K562 (cell line): Measurements from ENCODE around the gene ZNF438. TPM values are rescaled to one million over a fixed set of nuclear protein-coding genes. Genes with fewer than 3 reads are reported as not detected.

Experiments used
- ATAC-seq: fragments of 200-7000 bp; cut with Tn5 transposase; 3 replicates; pipeline ENCODE4 v1.9.1; 2020; ENCODE audit warnings: moderate library complexity
- BruUV-seq: library from RNA; stranded (reverse); fragments of 400-500 nt; replicated peaks from 2 replicates; lab custom pipeline; 2021; lab: Mats Ljungman, UMichigan
- CTCF ChIA-PET: fragments of 300-600 bp; formaldehyde crosslinking; extraction: SDS; loops from one replicate; lab custom pipeline; 2021; ENCODE audit warnings: low intra/inter-chr PET ratio; lab: Yijun Ruan, JAX
- POLR2A ChIA-PET: fragments of 300-600, 350-650 bp; sonication (Branson Sonifier 250); formaldehyde crosslinking; extraction: SDS; loops from one replicate; lab custom pipeline; 2021; ENCODE audit warnings: antibody characterized with exemption, inconsistent platforms; lab: Yijun Ruan, JAX
- DNase-seq, 4 experiments: peaks; one replicate each; pipeline versions ENCODE4 v3.0.0 to v3.0.0-alpha.2; 2011 to 2018; ENCODE audit warnings: low spot score in 3 of 4, mixed read lengths in 3 of 4; ENCODE audit errors: extremely low read depth in 1 of 4
- FAIRE-seq: peaks from 2 replicates; lab custom pipeline; 2011; peaks lifted over from hg19 to GRCh38; lab: Jason Lieb, UNC
- H2AFZ ChIP-seq: 2 replicates; pipeline ENCODE4 v1.6.0; 2011; ENCODE audit warnings: low read depth, low read length, control low read depth, inconsistent platforms
- H3K27ac ChIP-seq: fragments of 200-600 bp; 3 replicates; pipeline ENCODE4 v1.8.0; 2011; ENCODE audit warnings: low read depth, mild to moderate bottlenecking, control low read depth, inconsistent platforms, low read length, moderate library complexity, mixed read lengths; ENCODE audit errors: extremely low read depth
- H3K27me3 ChIP-seq, 2 experiments: fragments of 300-600 bp in 1 of 2; 2 replicates in 1 of 2; 3 replicates in 1 of 2; pipeline versions ENCODE4 v1.6.0 to v1.8.0; 2011; ENCODE audit warnings: inconsistent platforms in 2 of 2, low read length in 2 of 2, mild to moderate bottlenecking in 1 of 2, mixed read lengths in 1 of 2, moderate library complexity in 1 of 2; ENCODE audit not compliant: control insufficient read depth in 2 of 2, insufficient read depth in 2 of 2
- H3K36me3 ChIP-seq: fragments of 300-600 bp; 3 replicates; pipeline ENCODE4 v1.8.0; 2011; ENCODE audit warnings: mild to moderate bottlenecking, low read length, inconsistent platforms; ENCODE audit not compliant: control insufficient read depth, insufficient read depth
- H3K4me1 ChIP-seq, 2 experiments: fragments of 200-600 bp in 1 of 2; replicated peaks in 1 of 2; 2 replicates in 1 of 2; 3 replicates in 1 of 2; pipeline versions ENCODE4 v1.5.1 to v1.8.0; 2011; ENCODE audit warnings: inconsistent platforms in 2 of 2, low read length in 2 of 2, mild to moderate bottlenecking in 1 of 2, mixed read lengths in 1 of 2, moderate library complexity in 1 of 2; ENCODE audit not compliant: control insufficient read depth in 2 of 2, insufficient read depth in 2 of 2
- H3K4me2 ChIP-seq: 2 replicates; pipeline ENCODE4 v1.6.1; 2011; ENCODE audit warnings: low read length, control low read depth, inconsistent platforms, mixed read lengths; ENCODE audit not compliant: insufficient read depth
- H3K4me3 ChIP-seq: fragments of 200-600 bp; sonication (generic), shearing (Covaris generic); 2 replicates; pipeline ENCODE4 v1.5.1; 2016; ENCODE audit warnings: control low read depth, inconsistent platforms
- H3K79me2 ChIP-seq: fragments of 200-600 bp; 3 replicates; pipeline ENCODE4 v1.8.0; 2011; ENCODE audit warnings: low read length, inconsistent platforms; ENCODE audit not compliant: control insufficient read depth, insufficient read depth
- H3K9ac ChIP-seq, 2 experiments: 2 replicates each; pipeline versions ENCODE4 v1.6.0 to v1.6.1; 2011; ENCODE audit warnings: low read depth in 2 of 2, low read length in 2 of 2, control low read depth in 1 of 2, inconsistent platforms in 1 of 2, mild to moderate bottlenecking in 1 of 2, mixed read lengths in 1 of 2; ENCODE audit not compliant: insufficient read depth in 1 of 2
- H3K9me1 ChIP-seq: one replicate; pipeline ENCODE4 v1.6.0; 2011; ENCODE audit warnings: inconsistent platforms, mild to moderate bottlenecking, low read length, moderate library complexity; ENCODE audit not compliant: control insufficient read depth, insufficient read depth
- H3K9me3 ChIP-seq: replicated peaks from 2 replicates; pipeline ENCODE4 v1.5.1; 2011; ENCODE audit warnings: low read depth, low read length, inconsistent platforms; ENCODE audit not compliant: control insufficient read depth, insufficient read depth
- H4K20me1 ChIP-seq: replicated peaks from 2 replicates; pipeline ENCODE4 v1.6.1; 2011; ENCODE audit warnings: low read length, inconsistent platforms, mixed read lengths; ENCODE audit not compliant: control insufficient read depth, insufficient read depth
- BCLAF1 ChIP-seq, 2 experiments: fragments of 450-650 bp in 1 of 2; IDR thresholded peaks; 2 replicates each; pipeline ENCODE4 v1.6.1; 2011 to 2017; ENCODE audit warnings: low read depth in 2 of 2, antibody characterized with exemption in 1 of 2, borderline replicate concordance in 1 of 2, low read length in 1 of 2, mild to moderate bottlenecking in 1 of 2, mixed read lengths in 1 of 2; ENCODE audit not compliant: control insufficient read depth in 1 of 2
- CBFA2T2 ChIP-seq: fragments of 450-650 bp; conservative IDR thresholded peaks from 2 replicates; pipeline ENCODE4 v1.6.1; 2017; ENCODE audit warnings: mild to moderate bottlenecking
- CBX5 ChIP-seq: IDR thresholded peaks from 2 replicates; pipeline ENCODE4 v1.6.1; 2014; ENCODE audit warnings: low read depth, borderline replicate concordance
- CSDE1 ChIP-seq, 2 experiments: fragments of 450-650 bp; IDR thresholded peaks; 2 replicates each; pipeline ENCODE4 v1.6.1; 2016; ENCODE audit warnings: mild to moderate bottlenecking in 1 of 2
- E2F8 ChIP-seq: fragments of 450-650 bp; IDR thresholded peaks from 2 replicates; pipeline ENCODE4 v1.7.1; 2018; ENCODE audit warnings: mild to moderate bottlenecking, low read depth; ENCODE audit not compliant: partially characterized antibody
- SIN3A ChIP-seq, 2 experiments: fragments of 150-350 bp in 1 of 2; IDR thresholded peaks; 2 replicates each; pipeline ENCODE4 v1.6.1; 2011 to 2016; ENCODE audit warnings: borderline replicate concordance in 2 of 2, low read depth in 2 of 2, low read length in 2 of 2, mild to moderate bottlenecking in 2 of 2, moderate library complexity in 2 of 2; ENCODE audit not compliant: control insufficient read depth in 1 of 2
- TSC22D4 ChIP-seq: fragments of 450-650 bp; IDR thresholded peaks from 2 replicates; pipeline ENCODE4 v1.6.1; 2016; ENCODE audit warnings: missing genetic modification characterization, missing biosample characterization, control low read depth
- ZBTB49 ChIP-seq: sonication (generic); formaldehyde crosslinking; IDR thresholded peaks from 2 replicates; pipeline ENCODE4 v1.8.0; 2022; ENCODE audit warnings: missing genetic modification reagents, mild to moderate bottlenecking, borderline replicate concordance
- ZFX ChIP-seq: sonication (generic); formaldehyde crosslinking; IDR thresholded peaks from 2 replicates; pipeline ENCODE4 v1.8.0; 2022; ENCODE audit warnings: mild to moderate bottlenecking, missing genetic modification reagents, moderate library complexity
- ZNF384 ChIP-seq: IDR thresholded peaks from 2 replicates; pipeline ENCODE4 v1.6.1; 2012; ENCODE audit warnings: low read depth, low read length, improper control_type of control experiment
- ZNF655 ChIP-seq: fragments of 250-450 bp; sonication (Bioruptor Pico); IDR thresholded peaks from 2 replicates; pipeline ENCODE4 v1.5.0; 2021
- WGBS: fragments of 100-300 bp; shearing (Covaris generic); methylation state at CpG from one replicate; pipeline ENCODE4 v1.1.6; 2016; ENCODE audit warnings: low coverage, mixed read lengths; ENCODE audit not compliant: insufficient coverage; ENCODE audit errors: missing lambda C conversion rate; 5-methylcytosine and 5-hydroxymethylcytosine counted together
- in situ Hi-C: fragments of 300-500 bp; cut with MboI; formaldehyde crosslinking; loops from 4 replicates; pipeline ENCODE4 v1.15.0; 2018; ENCODE audit warnings: inconsistent platforms, mixed read lengths
- intact Hi-C: fragments of 100-400 bp; cut with micrococcal nuclease; formaldehyde crosslinking; loops from 2 replicates; pipeline ENCODE4 v1.14.2; 2022
- polyA plus RNA-seq, 8 experiments: library from polyadenylated mRNA; depleted of rRNA in 4 of 8; stranded (reverse) in 5 of 8; unstranded in 3 of 8; fragments of >200 nt; fragmentation: Nextera tagmentation in 2 of 8; fragmentation: Illumina TruSeq in 1 of 8; extraction: Ambion mirVana in 2 of 8; extraction: Trizol in 1 of 8; gene quantifications; 2 replicates each; pipeline versions ENCODE4 v1.2.1 to v1.2.3, GENCODE V29; 2011 to 2014; ENCODE audit warnings: inconsistent platforms in 1 of 8, missing spikeins in 1 of 8
- total RNA-seq, 7 experiments: library from RNA; depleted of rRNA in 6 of 7; stranded (reverse); fragments of >200 nt in 6 of 7; fragmentation: Illumina TruSeq in 2 of 7; extraction: Trizol in 2 of 7; gene quantifications; 2 replicates each; pipeline versions ENCODE4 v1.2.1 to v1.2.3, GENCODE V29; 2011 to 2021; ENCODE audit warnings: low replicate concordance in 1 of 7

Gene ZNF438
- total and polyA plus RNA-seq, 9 of the 15 experiments (the other 6 are each of a cell fraction or from before 2014, with no cell fraction given), result 0.45 to 1.5 (median 0.91) TPM

GRCh38 chr10:30811276-30812017 is 220.2 kb downstream of the ZNF438 start:
- FAIRE-seq (no peak), ATAC-seq (no peak)
- intact Hi-C loops, result no loop called here
- no peak for TF ChIP-seq TSC22D4 (tag)
- no peak for TF ChIP-seq BCLAF1 (IDR thresholded peaks at IDR 0.05; ENCODE audit: borderline replicate concordance in 1 of 2, control insufficient read depth in 1 of 2, low read depth in 2 of 2, low read length in 1 of 2)
- TF ChIP-seq ZNF655 (CRISPR knock-in tag), result no peak
- TF ChIP-seq SIN3A (IDR thresholded peaks at IDR 0.05; ENCODE audit: borderline replicate concordance in 2 of 2, control insufficient read depth in 1 of 2, low read depth in 2 of 2, low read length in 2 of 2), result no peak
- TF ChIP-seq CBFA2T2, result no peak
- no peak for TF ChIP-seq ZFX (CRISPR knock-in tag)
- no peak for TF ChIP-seq E2F8
- TF ChIP-seq ZBTB49 (CRISPR knock-in tag), result no peak
- TF ChIP-seq CSDE1 (IDR thresholded peaks at IDR 0.05), result no peak
- no peak for TF ChIP-seq ZNF384
- no peak for TF ChIP-seq CBX5

More at GRCh38 chr10:30811276-30812017, 220.2 kb downstream of the ZNF438 start:
- Histone ChIP-seq H4K20me1 (no peaks in the 10 kb centered on the region; the same call in 1 of the 2 replicates), H3K79me2 (no peaks in the 10 kb centered on the region), H3K9ac (no peak overlapping the region), H3K4me3 (no peak overlapping the region), H3K36me3 (no peaks in the 10 kb centered on the region), H3K27me3 (peaks cover 12 to 50% of the 10 kb centered on the region in 2 experiments), H3K4me2 (no peak overlapping the region), H3K9me1 (no peaks in the 10 kb centered on the region), H3K4me1 (no peaks in the 10 kb centered on the region), H2AFZ (no peak overlapping the region), H3K9me3 (no peaks in the 10 kb centered on the region), H3K27ac (no peak overlapping the region)
- CTCF ChIA-PET, result no interaction called here
- in situ Hi-C loops, result no loop called here
- DNase-seq, result no peak
- BruUV-seq, result no TSS peak
- 3% methylated on average over 16 of the region's 16 CpGs for WGBS
- POLR2A ChIA-PET, result no interaction called here
